HCT116 (cell line): Measurements from ENCODE around the gene TMEM184A. TPM values are rescaled to one million over a fixed set of nuclear protein-coding genes. Genes with fewer than 3 reads are reported as not detected.

Source experiments
- ATAC-seq: fragments of 200-7000 bp; cut with Tn5 transposase; 2 replicates; pipeline ENCODE4 v1.9.1; 2020; ENCODE audit warnings: mild to moderate bottlenecking, moderate library complexity
- BruUV-seq: library from RNA; stranded (reverse); fragments of 400-500 nt; replicated peaks from 2 replicates; lab custom pipeline; 2021; lab: Mats Ljungman, UMichigan
- CTCF ChIA-PET: fragments of 300-600 bp; sonication (Branson Sonifier 250); formaldehyde crosslinking; loops from one replicate; lab custom pipeline; 2021; ENCODE audit warnings: antibody characterized with exemption; lab: Charles Lee
- POLR2A ChIA-PET: fragments of 300-600, 350-600 bp; sonication (Branson Sonifier 250); formaldehyde crosslinking; loops from one replicate; lab custom pipeline; 2021; ENCODE audit warnings: antibody characterized with exemption; lab: Charles Lee
- RAD21 ChIA-PET, 2 experiments: fragments of 300-600 bp; sonication (Branson Sonifier 250); formaldehyde crosslinking; loops; one replicate each; lab custom pipeline; 2023; ENCODE audit warnings: low total read pairs in 2 of 2; ENCODE audit not compliant: uncharacterized antibody in 2 of 2, unreplicated experiment in 2 of 2, low non-redundant PET in 1 of 2; lab: Charles Lee
- DNase-seq: peaks from one replicate; pipeline ENCODE4 v3.0.0-alpha.2; 2010; ENCODE audit warnings: low read depth, low spot score
- H2AFZ ChIP-seq: fragments of 200-600 bp; shearing (Covaris generic), sonication (generic); 2 replicates; pipeline ENCODE4 v1.6.1; 2017; ENCODE audit warnings: low read depth, mixed run types, mixed read lengths, antibody characterized with exemption, low read length; ENCODE audit not compliant: poor library complexity, severe bottlenecking
- H3K27ac ChIP-seq: 2 replicates; pipeline ENCODE4 v1.5.1; 2012; ENCODE audit warnings: low read depth, low read length
- H3K27me3 ChIP-seq: fragments of 200-600 bp; sonication (generic); 2 replicates; pipeline ENCODE4 v1.6.1; 2016; ENCODE audit warnings: mixed run types, low read length, mixed read lengths; ENCODE audit not compliant: insufficient read depth
- H3K36me3 ChIP-seq, 2 experiments: fragments of 200-500 bp in 1 of 2; fragments of 200-600 bp in 1 of 2; sonication (Bioruptor generic) in 1 of 2; sonication (generic) in 1 of 2; 2 replicates each; pipeline versions ENCODE4 v1.5.1 to v1.6.1; 2014 to 2016; ENCODE audit warnings: low read length in 2 of 2, inconsistent platforms in 1 of 2, mixed read lengths in 1 of 2, mixed run types in 1 of 2; ENCODE audit not compliant: insufficient read depth in 2 of 2, control insufficient read depth in 1 of 2
- H3K4me1 ChIP-seq, 2 experiments: fragments of 200-600 bp in 1 of 2; sonication (generic) in 1 of 2; 2 replicates each; pipeline versions ENCODE4 v1.5.1 to v1.6.1; 2012 to 2017; ENCODE audit warnings: low read length in 2 of 2, inconsistent platforms in 1 of 2, mild to moderate bottlenecking in 1 of 2, mixed read lengths in 1 of 2, mixed run types in 1 of 2, moderate library complexity in 1 of 2; ENCODE audit not compliant: insufficient read depth in 2 of 2, control insufficient read depth in 1 of 2
- H3K4me2 ChIP-seq: fragments of 200-600 bp; sonication (generic); 2 replicates; pipeline ENCODE4 v1.6.1; 2017; ENCODE audit warnings: mixed run types, low read length, mixed read lengths
- H3K4me3 ChIP-seq, 2 experiments: fragments of 200-600 bp in 1 of 2; sonication (generic) in 1 of 2; replicated peaks in 1 of 2; 2 replicates each; pipeline ENCODE4 v1.5.1; 2011 to 2016; ENCODE audit warnings: low read length in 2 of 2, control low read depth in 1 of 2, low read depth in 1 of 2, mild to moderate bottlenecking in 1 of 2, mixed read lengths in 1 of 2, mixed run types in 1 of 2
- H3K79me2 ChIP-seq: fragments of 200-600 bp; sonication (generic); 2 replicates; pipeline ENCODE4 v1.6.1; 2017; ENCODE audit warnings: mild to moderate bottlenecking, mixed run types, low read length, moderate library complexity, mixed read lengths; ENCODE audit not compliant: insufficient read depth
- H3K9ac ChIP-seq: fragments of 200-600 bp; sonication (generic); 2 replicates; pipeline ENCODE4 v1.6.1; 2016; ENCODE audit warnings: low read length, mixed read lengths
- H3K9me2 ChIP-seq: fragments of 200-600 bp; sonication (generic), shearing (Covaris generic); 2 replicates; pipeline ENCODE4 v1.6.1; 2017; ENCODE audit warnings: mixed run types, mild to moderate bottlenecking, moderate library complexity; ENCODE audit not compliant: insufficient read depth
- H3K9me3 ChIP-seq, 2 experiments: fragments of 200-500 bp in 1 of 2; fragments of 200-600 bp in 1 of 2; sonication (Bioruptor generic) in 1 of 2; sonication (generic) in 1 of 2; 2 replicates each; pipeline ENCODE4 v1.6.1; 2014 to 2017; ENCODE audit warnings: low read length in 2 of 2, mixed read lengths in 2 of 2, inconsistent platforms in 1 of 2, low read depth in 1 of 2, mild to moderate bottlenecking in 1 of 2, mixed run types in 1 of 2, moderate library complexity in 1 of 2; ENCODE audit not compliant: control insufficient read depth in 1 of 2, insufficient read depth in 1 of 2
- H4K20me1 ChIP-seq: fragments of 200-600 bp; sonication (generic), shearing (Covaris generic); 2 replicates; pipeline ENCODE4 v1.6.1; 2017; ENCODE audit warnings: mixed run types, mild to moderate bottlenecking, moderate library complexity; ENCODE audit not compliant: insufficient read depth
- ATF3 ChIP-seq: IDR thresholded peaks from 2 replicates; pipeline ENCODE4 v1.6.1; 2012
- EZH2 ChIP-seq: fragments of 200-600 bp; sonication (generic); IDR thresholded peaks from 2 replicates; pipeline ENCODE4 v1.6.1; 2017; ENCODE audit warnings: antibody characterized with exemption, mixed run types
- FOSL1 ChIP-seq: IDR thresholded peaks from 2 replicates; pipeline ENCODE4 v1.6.1; 2012; ENCODE audit warnings: low read depth
- POLR2A ChIP-seq: IDR thresholded peaks from 2 replicates; pipeline ENCODE4 v1.7.0; 2011; ENCODE audit warnings: borderline replicate concordance; ENCODE audit not compliant: insufficient read depth, insufficient read length; ENCODE audit errors: extremely low read depth
- RAD21 ChIP-seq: IDR thresholded peaks from 2 replicates; pipeline ENCODE4 v1.6.1; 2012; ENCODE audit warnings: low read depth, mild to moderate bottlenecking
- REST ChIP-seq: IDR thresholded peaks from 2 replicates; pipeline ENCODE4 v1.6.1; 2012; ENCODE audit warnings: low read depth
- TCF7L2 ChIP-seq: IDR thresholded peaks from 2 replicates; pipeline ENCODE4 v1.7.0; 2011; ENCODE audit warnings: borderline replicate concordance, inconsistent platforms; ENCODE audit not compliant: insufficient read depth, insufficient read length; ENCODE audit errors: extremely low read depth
- intact Hi-C: fragments of 100-400 bp; cut with micrococcal nuclease; formaldehyde crosslinking; loops from 2 replicates; pipeline ENCODE4 v1.10.0; 2022
- total RNA-seq: library from RNA; stranded (reverse); gene quantifications from one replicate; pipeline ENCODE4 v1.2.1, GENCODE V29; 2021; ENCODE audit not compliant: unreplicated experiment

The TMEM184A gene
- total RNA-seq, 1 experiment from 2014 or later = 34.8 TPM

GRCh38 chr7:1533547-1534329, 22.3 kb downstream of the TMEM184A start:
- TF ChIP-seq TCF7L2 (no peak), ATF3 (no peak), POLR2A (no peak), EZH2 (no peak), REST (no peak), RAD21 (no peak), FOSL1 (no peak)
- TF ChIP-seq, all 23 proteins: peak for 0
- intact Hi-C loops = no loop called here
- H3K27me3 ChIP-seq = no peaks in the 10 kb centered on the region
- H2AFZ ChIP-seq = no peak overlapping the region
- peak overlapping the region; percentile 92 for H3K27ac ChIP-seq
- peak overlapping the region; percentile 95 for H3K9ac ChIP-seq
- ATAC-seq = no peak
- H4K20me1 ChIP-seq = no peaks in the 10 kb centered on the region; the same call in 1 of the 2 replicates
- peak overlapping the region; percentile 86 for H3K4me2 ChIP-seq
- no peaks in the 10 kb centered on the region for H3K9me2 ChIP-seq
- ChIA-PET POLR2A (no interaction called here), RAD21 (no interaction called here), CTCF (interaction anchor here (0.8 kb wide), 1 partner anchor 22 kb away, joined by 3 read pairs; the partner anchor contains the start of gene TMEM184A)
- BruUV-seq = no TSS peak
- peak overlapping the region in 1 of 2 experiments; percentile 82; a peak in 2 of 4 replicates for H3K4me3 ChIP-seq
- H3K4me1 ChIP-seq = peaks cover 54 to 79% of the 10 kb centered on the region in 2 experiments
- H3K79me2 ChIP-seq = peaks cover 77% of the 10 kb centered on the region
- no peak for DNase-seq
- H3K36me3 ChIP-seq = peaks cover 2 to 6% of the 10 kb centered on the region in 2 experiments; a peak in 3 of 4 replicates
- H3K9me3 ChIP-seq = no peaks in the 10 kb centered on the region
